GM12874 (cell line): ENCODE measurements around the gene POMP.

ENCODE experiments used
- TF ChIP-seq, protein P1 (sequence below): IDR thresholded peaks from 2 replicates; pipeline ENCODE4 v1.5.1; 2011; ENCODE audit warnings: low read depth, mild to moderate bottlenecking, control low read depth, low read length, moderate library complexity; ENCODE audit not compliant: insufficient read depth

POMP gene

DNA sequence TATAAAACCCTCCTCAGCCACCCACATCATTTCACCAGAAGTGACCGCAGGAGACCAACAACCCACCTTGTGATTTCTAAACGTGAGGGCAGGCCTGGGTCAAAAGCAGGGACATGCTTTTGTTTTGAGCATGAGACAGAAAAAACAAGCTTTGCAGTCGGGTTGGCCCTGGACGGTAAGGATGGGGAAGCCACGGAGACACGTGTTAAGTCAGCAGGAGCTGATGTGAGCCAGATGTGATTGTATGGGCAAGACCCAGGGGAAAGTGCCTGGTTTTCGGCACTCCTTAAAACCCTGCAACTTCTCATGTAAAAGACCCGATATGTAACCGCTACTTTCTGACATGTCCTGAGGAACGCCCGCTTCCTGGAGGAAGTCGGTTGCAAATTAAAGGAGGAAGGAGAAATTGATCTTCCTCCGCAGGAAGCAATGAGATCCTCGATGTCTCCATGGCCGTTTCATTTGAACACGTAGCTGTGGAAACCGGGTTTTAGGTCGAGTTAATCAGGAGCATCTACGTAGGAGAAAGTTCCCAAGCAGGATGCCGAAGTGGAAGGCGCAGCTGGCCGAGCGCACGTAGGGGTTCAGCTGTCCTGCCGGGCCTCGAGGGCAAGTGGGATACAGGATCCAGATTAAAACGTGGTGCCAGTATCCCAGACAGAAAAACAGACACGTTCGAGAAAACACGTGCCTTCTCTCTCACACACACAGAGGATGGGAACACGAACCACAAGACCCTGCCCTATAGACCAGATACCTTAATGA, 40.5 kb upstream of the POMP start:
- TF ChIP-seq, protein P1, sequence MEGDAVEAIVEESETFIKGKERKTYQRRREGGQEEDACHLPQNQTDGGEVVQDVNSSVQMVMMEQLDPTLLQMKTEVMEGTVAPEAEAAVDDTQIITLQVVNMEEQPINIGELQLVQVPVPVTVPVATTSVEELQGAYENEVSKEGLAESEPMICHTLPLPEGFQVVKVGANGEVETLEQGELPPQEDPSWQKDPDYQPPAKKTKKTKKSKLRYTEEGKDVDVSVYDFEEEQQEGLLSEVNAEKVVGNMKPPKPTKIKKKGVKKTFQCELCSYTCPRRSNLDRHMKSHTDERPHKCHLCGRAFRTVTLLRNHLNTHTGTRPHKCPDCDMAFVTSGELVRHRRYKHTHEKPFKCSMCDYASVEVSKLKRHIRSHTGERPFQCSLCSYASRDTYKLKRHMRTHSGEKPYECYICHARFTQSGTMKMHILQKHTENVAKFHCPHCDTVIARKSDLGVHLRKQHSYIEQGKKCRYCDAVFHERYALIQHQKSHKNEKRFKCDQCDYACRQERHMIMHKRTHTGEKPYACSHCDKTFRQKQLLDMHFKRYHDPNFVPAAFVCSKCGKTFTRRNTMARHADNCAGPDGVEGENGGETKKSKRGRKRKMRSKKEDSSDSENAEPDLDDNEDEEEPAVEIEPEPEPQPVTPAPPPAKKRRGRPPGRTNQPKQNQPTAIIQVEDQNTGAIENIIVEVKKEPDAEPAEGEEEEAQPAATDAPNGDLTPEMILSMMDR: no peak

DNA sequence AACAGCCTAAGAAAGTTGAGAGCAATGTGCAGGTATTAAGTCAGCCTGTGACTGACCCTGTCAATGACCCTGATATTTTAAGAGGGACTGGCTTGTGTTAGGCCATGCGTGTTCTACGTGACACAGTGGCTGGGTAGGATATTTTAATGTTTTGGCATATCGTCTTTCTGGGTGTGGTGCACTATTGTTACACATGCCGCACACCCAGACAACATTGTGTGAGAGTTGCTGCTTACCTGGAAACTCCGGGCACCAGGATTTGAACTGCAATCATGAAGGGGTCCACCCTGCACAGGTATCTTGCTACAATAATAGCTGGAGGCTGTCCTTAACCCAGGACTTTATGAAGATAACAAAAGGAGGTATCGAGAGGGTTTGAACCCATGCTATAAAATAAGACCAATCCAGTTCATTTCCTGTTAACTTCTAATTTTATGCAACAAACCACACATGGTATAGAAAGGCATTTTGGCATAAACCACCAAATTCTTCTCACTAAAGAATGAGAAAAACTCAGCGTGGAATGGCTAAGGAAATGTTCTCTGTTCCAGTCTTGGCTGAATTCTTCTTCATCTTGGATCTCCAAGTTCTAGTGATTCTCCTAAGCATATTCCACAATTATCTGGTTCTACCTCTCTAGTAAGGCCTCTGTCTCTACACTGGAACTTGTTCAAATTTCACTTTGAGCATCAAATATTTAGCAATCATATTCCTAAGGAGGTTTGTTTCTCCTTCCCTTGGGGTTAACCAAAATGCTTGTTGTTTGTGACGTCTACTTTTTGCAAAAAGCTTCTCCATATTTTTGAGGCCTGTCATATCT, 38.7 kb upstream of the POMP start:
- TF ChIP-seq, protein P1: no peak

DNA sequence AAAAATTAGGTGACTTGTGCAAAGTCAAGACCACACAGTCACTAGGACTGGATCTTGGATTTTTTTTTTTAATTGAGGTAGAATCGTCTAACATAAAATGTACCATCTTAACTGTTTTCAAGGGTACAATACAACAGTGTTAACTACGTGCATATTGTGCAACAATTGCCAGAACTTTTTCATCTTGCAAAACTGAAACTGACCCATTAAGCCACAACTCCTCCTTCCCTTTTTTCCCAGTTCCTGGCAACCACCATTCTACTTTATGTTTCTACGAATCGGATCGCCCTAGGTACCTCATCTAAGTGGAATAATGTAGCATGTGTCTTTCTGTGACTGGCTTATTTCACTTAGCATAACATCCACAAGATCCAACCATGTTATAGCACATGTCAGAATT, 37.5 kb upstream of the POMP start:
- TF ChIP-seq, protein P1: no peak

- TF ChIP-seq, protein P1: no peak
Observed at GRCh38 chr13:28622286-28622685, 36.6 kb upstream of the POMP start.

DNA sequence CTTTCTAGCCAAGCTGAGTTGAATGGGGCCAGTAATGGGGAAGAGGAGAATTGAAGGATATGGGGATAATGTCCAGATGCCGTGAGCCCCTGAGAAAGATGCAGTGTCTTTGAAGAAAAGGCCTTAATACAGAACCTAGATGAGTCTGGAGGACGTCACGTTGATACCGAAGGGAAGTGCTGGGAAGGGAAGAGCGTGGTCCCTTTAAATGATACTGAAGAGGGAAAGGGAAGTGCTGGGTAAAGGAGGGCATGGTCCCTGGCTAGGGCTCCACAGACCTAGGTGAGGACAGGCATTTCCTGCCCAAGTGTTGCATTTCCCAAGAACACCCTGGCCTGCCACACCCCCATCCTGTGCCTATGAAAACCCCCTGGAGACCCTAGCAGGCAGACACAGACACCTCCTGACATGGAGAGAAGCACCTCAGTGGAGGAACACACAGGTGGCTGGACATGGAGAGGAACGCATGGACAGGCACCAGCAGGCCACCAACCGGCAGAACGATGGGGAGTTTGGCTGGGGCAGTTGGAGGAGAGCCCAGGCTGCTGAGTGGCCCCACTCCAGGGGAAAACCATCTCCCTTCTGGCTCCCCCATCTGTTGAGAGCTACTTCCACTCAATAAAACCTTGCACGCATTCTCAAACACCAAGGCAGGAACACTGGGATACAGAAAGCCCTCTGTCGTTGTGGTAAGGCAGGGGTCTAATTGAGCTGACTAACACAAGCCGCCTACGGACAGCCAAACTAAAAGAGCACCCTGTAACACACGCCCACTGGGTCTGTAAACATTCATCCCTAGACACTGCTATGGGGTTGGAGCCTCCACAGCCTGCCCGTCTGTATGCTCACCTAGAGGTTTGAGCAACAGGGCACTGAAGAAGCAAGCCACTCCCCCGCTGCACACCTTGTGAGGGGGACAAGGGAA, 34.9 kb upstream of the POMP start:
- TF ChIP-seq, protein P1: no peak

DNA sequence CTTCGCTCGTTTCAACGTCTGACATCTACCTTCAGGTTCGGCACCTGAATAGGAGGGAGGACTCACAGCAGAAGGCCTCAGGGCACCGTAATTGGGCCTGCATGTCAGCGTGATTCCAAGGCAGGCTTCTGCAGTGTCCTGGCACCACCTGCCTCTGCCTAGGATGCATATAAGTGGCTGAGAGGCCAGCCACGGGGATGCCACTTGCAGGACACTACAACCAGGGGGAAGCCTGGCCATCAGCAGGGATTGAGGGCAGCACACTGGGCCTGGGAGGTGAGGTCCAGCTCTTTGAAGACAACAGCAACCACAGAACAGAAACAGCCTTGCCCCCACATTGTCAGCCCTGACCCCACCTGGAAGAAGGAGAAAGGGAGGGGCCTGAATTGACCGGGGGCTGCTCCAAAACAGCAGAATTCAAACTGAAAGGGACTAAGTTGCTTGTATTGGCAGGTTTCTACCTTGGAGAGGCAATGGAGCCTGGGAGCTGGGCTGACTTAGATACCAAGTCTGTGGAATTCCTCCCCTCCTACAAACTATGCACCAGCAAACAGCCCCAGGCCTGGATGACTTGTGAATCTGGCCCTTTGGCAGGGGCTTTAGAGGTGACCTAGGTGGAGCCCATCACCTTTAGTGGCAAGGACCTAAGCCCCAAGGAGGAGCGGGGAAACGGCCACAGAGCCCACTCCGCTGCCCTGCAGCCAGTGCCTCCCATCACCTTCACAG, 34.1 kb upstream of the POMP start:
- TF ChIP-seq, protein P1: no peak
